GM13977 (cell line): ENCODE results near the gene NEK7.

Experiments used
- DNase-seq: peaks from one replicate; pipeline ENCODE4 v3.0.0; 2012; ENCODE audit warnings: low spot score
- in situ Hi-C: fragments of 300-500 bp; cut with MboI; formaldehyde crosslinking; loops from one replicate; pipeline ENCODE4 v1.12.0; 2022; ENCODE audit warnings: low sequenced_read_pairs, low pct_unique_long_range_greater_than_20kb, mixed read lengths, inconsistent platforms; ENCODE audit not compliant: unreplicated experiment
- TF ChIP-seq, protein P1 (sequence below): IDR thresholded peaks from 2 replicates; pipeline ENCODE4 v1.5.1; 2012; ENCODE audit warnings: mild to moderate bottlenecking, control low read depth; ENCODE audit not compliant: insufficient read depth; ENCODE audit errors: extremely low read depth, missing control alignments

NEK7 gene

GRCh38 chr1:198141668-198142351 is 15.0 kb upstream of the NEK7 start:
- in situ Hi-C loops: no loop called here
- no peak for DNase-seq
- TF ChIP-seq, protein P1, sequence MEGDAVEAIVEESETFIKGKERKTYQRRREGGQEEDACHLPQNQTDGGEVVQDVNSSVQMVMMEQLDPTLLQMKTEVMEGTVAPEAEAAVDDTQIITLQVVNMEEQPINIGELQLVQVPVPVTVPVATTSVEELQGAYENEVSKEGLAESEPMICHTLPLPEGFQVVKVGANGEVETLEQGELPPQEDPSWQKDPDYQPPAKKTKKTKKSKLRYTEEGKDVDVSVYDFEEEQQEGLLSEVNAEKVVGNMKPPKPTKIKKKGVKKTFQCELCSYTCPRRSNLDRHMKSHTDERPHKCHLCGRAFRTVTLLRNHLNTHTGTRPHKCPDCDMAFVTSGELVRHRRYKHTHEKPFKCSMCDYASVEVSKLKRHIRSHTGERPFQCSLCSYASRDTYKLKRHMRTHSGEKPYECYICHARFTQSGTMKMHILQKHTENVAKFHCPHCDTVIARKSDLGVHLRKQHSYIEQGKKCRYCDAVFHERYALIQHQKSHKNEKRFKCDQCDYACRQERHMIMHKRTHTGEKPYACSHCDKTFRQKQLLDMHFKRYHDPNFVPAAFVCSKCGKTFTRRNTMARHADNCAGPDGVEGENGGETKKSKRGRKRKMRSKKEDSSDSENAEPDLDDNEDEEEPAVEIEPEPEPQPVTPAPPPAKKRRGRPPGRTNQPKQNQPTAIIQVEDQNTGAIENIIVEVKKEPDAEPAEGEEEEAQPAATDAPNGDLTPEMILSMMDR: no peak

DNA sequence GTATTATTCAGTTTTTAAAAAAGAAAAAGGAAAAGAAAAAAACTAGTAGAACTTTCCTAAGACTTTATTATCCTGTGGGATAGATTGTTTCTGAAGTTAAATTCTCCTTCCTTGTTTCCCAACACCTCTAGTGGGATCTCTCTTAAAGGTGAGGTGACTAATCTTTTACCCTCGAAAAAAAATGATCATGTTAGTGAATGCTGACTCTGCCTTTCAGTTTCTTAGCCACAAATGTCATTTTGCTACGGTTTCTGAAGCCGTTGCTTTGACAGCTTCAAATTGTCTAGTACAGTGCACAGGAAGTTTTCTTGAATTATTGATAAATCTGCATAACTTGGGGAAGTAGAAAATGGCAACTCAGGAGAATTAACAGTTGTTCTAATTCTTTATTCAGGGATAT is 13.0 kb upstream of the NEK7 start:
- TF ChIP-seq, protein P1: no peak
- in situ Hi-C loops: no loop called here
- DNase-seq: no peak

DNA sequence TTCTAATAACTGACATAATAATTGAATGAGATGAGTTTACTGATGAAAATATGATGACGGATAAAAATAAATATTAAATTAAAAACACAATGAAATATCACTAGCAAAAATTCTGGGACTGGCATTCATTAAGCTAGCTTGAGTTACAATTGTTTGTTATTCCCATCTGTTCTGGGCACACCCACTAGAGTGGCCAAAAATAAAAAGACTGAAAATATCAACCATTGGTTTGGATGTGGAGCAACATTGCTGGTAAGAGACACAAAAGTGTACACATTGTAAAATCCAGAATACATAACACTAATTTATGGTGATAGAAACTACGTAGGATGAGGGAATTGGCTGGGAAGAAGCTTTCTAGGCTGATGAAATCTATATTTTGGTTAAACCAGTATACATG is 9.6 kb upstream of the NEK7 start:
- no peak for DNase-seq
- in situ Hi-C loops: no loop called here
- TF ChIP-seq, protein P1: no peak

DNA sequence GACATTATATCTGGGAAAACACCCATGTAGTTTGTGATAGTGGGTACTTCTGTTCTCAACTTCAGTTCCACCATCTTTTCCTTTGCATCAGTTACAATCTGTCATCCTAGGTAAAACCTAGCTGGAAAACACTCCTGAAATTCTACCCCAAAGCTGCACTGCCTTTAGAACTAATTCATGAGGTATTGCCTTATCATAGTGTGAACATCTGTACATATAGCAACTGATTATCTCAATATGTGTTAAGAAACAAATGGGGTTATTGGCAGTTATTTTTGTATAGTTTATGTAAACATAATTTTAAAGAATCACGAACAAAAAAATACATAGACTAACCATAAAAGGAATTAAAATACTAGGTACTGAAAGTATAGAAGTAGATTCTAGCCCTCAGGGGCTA is 6.4 kb upstream of the NEK7 start:
- TF ChIP-seq, protein P1: no peak
- in situ Hi-C loops: loop anchor here (25.0 kb wide), 1 partner anchor 537 kb away; no protein-coding TSS in a partner anchor
- no peak for DNase-seq

GRCh38 chr1:198151688-198152087 is 5.1 kb upstream of the NEK7 start:
- TF ChIP-seq, protein P1: no peak
- in situ Hi-C loops: loop anchor here (25.0 kb wide), 1 partner anchor 536 kb away; no protein-coding TSS in a partner anchor

DNA sequence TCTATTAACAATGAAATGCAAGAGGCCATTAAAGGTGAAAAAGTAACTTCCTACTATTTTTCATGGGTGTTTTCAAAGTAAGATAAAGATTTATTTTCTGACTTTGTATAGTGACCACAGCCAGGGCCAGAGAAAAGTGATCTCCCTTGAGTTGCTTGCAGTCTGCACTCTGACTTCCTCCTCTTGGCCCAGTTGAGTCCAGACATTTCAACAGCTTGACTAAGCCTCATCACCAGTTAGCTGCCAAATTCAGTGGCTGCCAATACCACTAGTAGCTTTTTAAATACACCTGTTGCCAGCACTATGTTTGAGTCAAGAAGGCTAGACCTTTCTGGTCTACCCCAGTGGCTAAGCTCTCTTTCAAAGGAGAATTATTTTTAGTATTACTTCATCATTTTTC is 3.7 kb upstream of the NEK7 start:
- TF ChIP-seq, protein P1: no peak
- in situ Hi-C loops: loop anchor here (25.0 kb wide), 1 partner anchor 534 kb away; no protein-coding TSS in a partner anchor
- DNase-seq: no peak

More at GRCh38 chr1:198151688-198152087, 5.1 kb upstream of the NEK7 start:
- no peak for DNase-seq
